Adrenal gland (tissue), 5 donors: ENCODE data around the gene PTPN7.

Experiments
- CTCF ChIP-seq, 6 experiments: fragments of 450-650 bp in 4 of 6; fragments of 200-600 bp in 2 of 6; sonication (generic) in 1 of 6; IDR thresholded peaks; 1 replicate in 5 of 6; 2 replicates in 1 of 6; pipeline versions ENCODE4 v1.5.1 to v1.8.0; 2016 to 2021; ENCODE audit warnings: antibody characterized with exemption in 6 of 6, mild to moderate bottlenecking in 2 of 6, moderate library complexity in 1 of 6
- POLR2A ChIP-seq, 2 donors: fragments of 450-650 bp; IDR thresholded peaks; one replicate each; pipeline ENCODE4 v1.6.1; 2017; ENCODE audit warnings: antibody characterized with exemption in 2 of 2, mild to moderate bottlenecking in 2 of 2, moderate library complexity in 1 of 2
- donor health status: DM: no; HTN: no; CAD: no.

GRCh38 chr1:202122639-202123335 lies 37.6 kb downstream of the PTPN7 start, which contains the start of gene GPR37L1:
- peak; percentile 48 to 80 (median 68) for TF ChIP-seq CTCF (IDR thresholded peaks at IDR 0.05)
- TF ChIP-seq POLR2A (IDR thresholded peaks at IDR 0.05), result no peak
